HG02973 (cell line): ENCODE measurements around the gene MIPOL1.
"Not testable (repeated sequence)": the region's sequence is repeated elsewhere in the genome, so short reads cannot be mapped to it uniquely, and the experiment has no call there.

Experiments used
- ATAC-seq: cut with Tn5 transposase; IDR thresholded peaks from one replicate; pipeline ENCODE4 v1.9.1; 2021; ENCODE audit warnings: moderate library complexity; ENCODE audit not compliant: unreplicated experiment

MIPOL1 gene

DNA sequence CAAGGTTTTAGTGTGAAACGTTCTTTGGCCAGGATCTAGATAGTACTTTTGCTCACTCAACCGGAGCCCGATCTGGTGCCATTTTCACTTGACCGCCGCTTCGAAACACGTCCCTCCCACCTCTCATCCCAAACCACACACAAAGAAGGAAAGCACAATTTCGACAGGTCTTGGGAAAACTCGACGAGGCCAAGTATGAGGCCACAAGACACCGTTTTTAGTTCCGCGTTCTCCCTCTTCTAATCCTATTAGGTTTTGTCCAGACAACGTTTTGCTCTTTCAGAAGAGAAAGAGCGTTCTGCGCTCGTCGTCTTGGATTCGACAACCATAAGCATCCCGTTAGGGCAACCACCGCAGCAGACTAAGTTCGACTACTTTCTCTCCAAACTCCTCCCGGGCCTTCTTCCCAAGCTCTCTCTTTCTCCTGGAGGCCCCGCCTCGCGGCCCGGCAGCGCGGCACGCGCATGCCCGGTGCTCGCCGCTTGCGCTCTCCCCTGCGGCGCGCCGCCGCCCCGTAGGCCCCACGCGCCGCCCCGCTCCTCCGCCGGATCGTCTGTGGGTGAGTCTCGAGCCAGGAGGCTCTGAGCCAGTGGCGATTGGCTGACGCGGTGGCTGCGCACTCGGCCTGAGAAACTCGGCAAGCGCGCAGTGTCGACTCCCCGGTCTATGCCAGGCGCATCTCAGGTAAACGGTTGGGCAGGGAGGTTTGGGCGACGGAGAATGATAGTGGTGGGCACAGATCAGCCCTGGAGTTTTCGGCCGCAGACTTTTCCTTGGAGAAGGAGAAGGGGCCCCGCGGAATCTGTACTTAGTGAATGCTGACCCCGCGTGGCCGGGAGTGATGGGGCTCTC is at the start of gene MIPOL1:
Gene MIPOL1, plus strand, starts transcription at position 517 of the 852 bp plus-strand sequence. CDS start 49,952 bp downstream, outside the sequence.
- ATAC-seq = no peak

GRCh38 chr14:37150414-37150813 is 47.3 kb upstream of the MIPOL1 start:
- ATAC-seq = no peak

- ATAC-seq = no peak
Measured at GRCh38 chr14:37153005-37153404, 44.7 kb upstream of the MIPOL1 start.

GRCh38 chr14:37153483-37153882 is 44.3 kb upstream of the MIPOL1 start:
- no peak for ATAC-seq

GRCh38 chr14:37157987-37158386 is 39.8 kb upstream of the MIPOL1 start:
- no peak for ATAC-seq

GRCh38 chr14:37162307-37162706 is 35.4 kb upstream of the MIPOL1 start:
- not testable (repeated sequence) for ATAC-seq

DNA sequence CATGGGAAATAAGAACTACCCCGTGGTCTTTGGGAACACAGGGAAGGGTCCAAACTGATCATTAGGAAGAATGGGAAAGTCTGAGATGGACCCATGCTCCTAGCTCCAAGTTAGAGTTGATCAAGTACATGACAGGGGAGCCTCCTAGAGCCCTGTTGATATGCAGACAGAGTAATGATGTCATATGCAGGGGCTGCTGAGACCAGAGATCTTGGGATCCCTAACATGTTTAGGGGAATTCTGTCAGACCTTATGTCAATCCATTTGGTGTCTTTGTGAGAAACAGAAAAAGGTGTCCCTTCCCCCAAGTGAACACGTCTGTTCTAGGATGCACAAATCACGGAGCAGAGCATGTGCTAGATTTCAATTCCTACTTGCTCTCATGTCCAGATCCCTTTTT is 31.9 kb upstream of the MIPOL1 start:
- ATAC-seq = no peak

- no peak for ATAC-seq
Measured at GRCh38 chr14:37167151-37168047, 30.3 kb upstream of the MIPOL1 start.

GRCh38 chr14:37168721-37169120 is 29.0 kb upstream of the MIPOL1 start:
- ATAC-seq = no peak

GRCh38 chr14:37170237-37170636 is 27.5 kb upstream of the MIPOL1 start:
- ATAC-seq = no peak

GRCh38 chr14:37170993-37171392 is 26.7 kb upstream of the MIPOL1 start:
- ATAC-seq = no peak

GRCh38 chr14:37171678-37172023 is 26.1 kb upstream of the MIPOL1 start:
- ATAC-seq = no peak

DNA sequence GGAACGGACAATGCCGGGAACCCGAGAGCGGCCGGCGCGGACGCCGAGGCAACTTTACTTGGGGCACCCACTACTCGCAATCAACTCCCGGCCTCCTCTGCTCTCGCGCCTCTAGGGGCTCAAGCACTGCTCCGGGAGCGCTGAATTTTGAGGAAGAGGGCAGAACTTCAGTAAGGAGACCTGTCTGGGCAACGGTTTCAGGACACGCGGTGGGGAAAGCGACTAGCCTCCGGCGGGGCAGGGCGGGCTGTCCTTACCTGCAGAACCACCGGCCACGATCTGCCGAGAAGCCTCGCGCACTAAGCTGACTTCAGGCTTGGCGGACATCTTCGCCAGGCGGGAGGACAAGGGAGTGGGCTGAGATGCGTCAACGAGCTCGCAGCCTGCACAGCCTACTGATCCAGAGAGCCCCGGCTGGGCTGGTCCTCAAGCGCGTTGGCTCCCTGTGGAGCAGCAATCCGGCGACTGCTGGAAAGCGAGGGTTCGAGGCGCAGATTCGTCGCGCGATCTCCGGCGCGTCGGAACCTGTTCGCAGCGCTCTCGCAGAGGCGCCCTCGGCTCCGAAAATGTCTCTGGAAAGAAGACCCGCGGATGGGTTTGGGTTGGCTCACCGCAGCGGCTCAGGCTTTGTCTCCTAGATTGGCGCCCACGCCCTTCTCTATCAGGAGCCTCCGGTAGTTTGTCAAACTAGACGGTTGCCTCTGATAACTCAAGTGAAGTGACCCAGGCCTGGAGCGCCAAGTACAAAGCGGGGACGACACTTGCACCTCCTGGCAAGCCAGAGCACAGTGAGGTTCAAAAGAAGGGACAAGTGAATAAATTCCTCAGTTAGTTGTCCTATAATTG is 25.5 kb upstream of the MIPOL1 start, which contains the start of gene SLC25A21:
Gene SLC25A21, minus strand, starts transcription at position 583 of the 846 bp plus-strand sequence.
- ATAC-seq = no peak

DNA sequence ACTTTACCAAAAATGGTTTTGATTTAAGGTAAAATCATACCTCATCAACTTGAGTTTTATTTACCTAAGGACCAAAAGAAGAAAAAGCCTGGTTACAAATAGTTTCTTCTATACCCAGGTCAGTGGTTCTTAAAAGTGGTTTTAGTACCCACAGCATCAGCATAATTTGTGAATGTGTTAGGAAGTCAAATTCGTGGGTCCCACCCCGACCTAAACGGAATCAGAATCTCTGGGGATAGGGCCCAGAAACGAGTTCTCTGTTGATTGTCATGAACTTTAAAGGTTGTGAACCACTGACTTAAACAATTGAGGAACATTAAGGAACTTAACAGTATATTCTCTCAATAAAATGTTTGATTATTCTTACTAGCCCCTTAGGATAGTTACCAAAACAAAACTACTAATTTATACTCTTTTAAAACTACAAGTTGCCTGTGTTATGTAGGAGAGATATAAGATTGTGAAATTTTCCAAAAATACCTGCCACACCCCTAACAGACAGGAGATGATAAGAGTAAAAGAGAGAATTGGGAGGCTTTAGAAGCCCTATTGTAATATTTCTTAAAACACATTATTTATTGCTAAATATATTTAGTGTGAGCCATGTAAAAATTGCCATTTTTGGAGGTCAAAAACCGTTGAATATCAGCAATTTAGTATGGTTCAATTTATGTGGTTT is 24.7 kb upstream of the MIPOL1 start:
- ATAC-seq = no peak

GRCh38 chr14:37179896-37180502 is 17.7 kb upstream of the MIPOL1 start:
- ATAC-seq = no peak

DNA sequence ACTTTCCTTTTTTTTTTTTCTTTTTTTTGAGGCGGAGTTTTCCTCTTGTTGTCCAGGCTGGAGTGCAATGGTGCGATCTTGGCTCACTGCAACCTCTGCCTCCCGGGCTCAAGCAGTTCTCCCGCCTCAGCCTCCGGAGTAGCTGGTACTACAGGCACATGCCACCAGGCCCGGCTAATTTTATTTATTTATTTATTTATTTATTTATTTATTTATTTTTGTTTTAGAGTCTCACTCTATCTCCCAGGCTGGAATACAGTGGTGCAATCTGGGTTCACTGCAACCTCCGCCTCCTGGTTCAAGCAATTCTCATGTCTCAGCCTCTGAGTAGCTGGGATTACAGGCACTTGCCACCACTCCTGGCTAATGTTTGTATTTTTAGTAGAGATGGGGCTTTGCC is 16.9 kb upstream of the MIPOL1 start:
- not testable (repeated sequence) for ATAC-seq

DNA sequence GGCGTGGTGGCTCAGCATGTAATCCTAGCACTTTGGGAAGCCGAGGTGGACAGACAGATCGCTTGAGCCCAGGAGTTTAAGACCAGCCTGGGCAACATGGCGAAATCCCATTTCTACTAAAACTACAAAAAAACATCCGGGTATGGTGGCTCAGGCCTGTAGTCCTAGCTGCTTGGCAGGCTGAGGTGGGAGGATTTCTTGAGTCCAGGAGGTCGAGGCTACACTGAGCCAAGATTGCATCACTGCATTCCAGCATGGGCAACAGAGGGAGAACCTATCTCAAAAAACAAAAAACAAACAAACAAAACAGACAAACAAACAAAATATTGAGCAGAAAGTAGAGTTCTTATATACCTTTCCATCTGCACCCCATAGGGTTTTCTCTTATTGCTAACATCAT is 16.3 kb upstream of the MIPOL1 start:
- no peak for ATAC-seq

DNA sequence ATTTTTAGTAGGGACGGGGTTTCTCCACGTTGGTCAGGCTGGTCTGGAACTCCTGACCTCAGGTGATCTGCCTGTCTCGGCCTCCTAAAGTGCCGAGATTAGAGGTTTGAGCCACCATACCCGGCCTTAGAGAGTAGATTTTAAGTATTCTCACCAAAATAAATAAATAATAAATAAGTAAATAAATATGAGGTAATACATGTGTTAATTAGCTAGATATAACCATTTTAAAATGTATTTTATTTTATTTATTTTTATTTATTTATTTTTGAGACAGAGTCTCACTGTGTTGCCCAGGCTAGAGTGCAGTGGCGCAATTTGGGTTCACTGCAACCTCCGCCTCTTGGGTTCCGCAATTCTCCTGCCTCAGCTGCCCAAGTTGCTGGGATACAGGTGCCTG is 13.2 kb upstream of the MIPOL1 start:
- ATAC-seq = not testable (repeated sequence)

DNA sequence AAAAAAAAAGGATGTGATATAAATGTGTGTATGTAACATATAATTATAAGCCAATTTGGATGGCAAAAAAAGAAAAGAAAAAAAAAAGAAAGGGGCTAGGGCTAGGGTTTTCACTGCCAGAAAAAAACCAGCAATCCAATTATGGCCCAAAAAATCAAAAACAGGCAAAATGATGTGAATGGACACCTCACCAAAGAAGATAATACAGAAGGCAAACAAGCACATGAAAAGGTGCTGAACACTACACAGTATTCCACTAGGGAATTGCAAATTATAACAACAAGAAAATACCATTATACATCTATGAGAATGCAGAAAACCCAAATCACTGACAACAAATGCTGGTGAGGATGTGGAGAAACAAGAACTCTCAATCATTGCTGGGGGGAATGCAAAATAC is 12.1 kb upstream of the MIPOL1 start:
- ATAC-seq = no peak

- ATAC-seq = no peak
Measured at GRCh38 chr14:37186865-37187264, 10.9 kb upstream of the MIPOL1 start.
